IMR-90 (cell line): ENCODE data around the gene KIF4B. TPM values are rescaled to one million over a fixed set of nuclear protein-coding genes. Genes with fewer than 3 reads are reported as not detected.
"Not testable (repeated sequence)": the region's sequence is repeated elsewhere in the genome, so short reads cannot be mapped to it uniquely, and the experiment has no call there.

Experiments
- ATAC-seq: fragments of 200-7000 bp; cut with Tn5 transposase; 2 replicates; pipeline ENCODE4 v1.9.1; 2020; ENCODE audit warnings: low read depth, mild to moderate bottlenecking, moderate library complexity
- BruUV-seq: library from RNA; stranded (reverse); fragments of 400-500 nt; replicated peaks from 2 replicates; lab custom pipeline; 2021; lab: Mats Ljungman, UMichigan
- CTCF ChIA-PET: fragments of 300-600 bp; formaldehyde crosslinking; extraction: SDS; loops from one replicate; lab custom pipeline; 2021; ENCODE audit warnings: antibody characterized with exemption; lab: Yijun Ruan, JAX
- POLR2A ChIA-PET: fragments of 300-600 bp; sonication (Branson Sonifier 250); formaldehyde crosslinking; loops from one replicate; lab custom pipeline; 2022; ENCODE audit warnings: antibody characterized with exemption; ENCODE audit not compliant: unreplicated experiment; lab: Charles Lee
- DNase-seq: peaks from one replicate; pipeline ENCODE4 v3.0.0; 2013
- H2AFZ ChIP-seq: replicated peaks from 2 replicates; pipeline ENCODE3; 2013; ENCODE audit warnings: low read length, mild to moderate bottlenecking; ENCODE audit not compliant: poor library complexity
- H2AK5ac ChIP-seq: 2 replicates; pipeline ENCODE4 v1.6.1; 2013; ENCODE audit warnings: low read depth, low read length, inconsistent platforms
- H2AK9ac ChIP-seq: replicated peaks from 2 replicates; pipeline ENCODE3; 2013; ENCODE audit warnings: mild to moderate bottlenecking, low read depth, low read length, moderate library complexity; ENCODE audit not compliant: poor library complexity
- H2BK120ac ChIP-seq: 2 replicates; pipeline ENCODE4 v1.6.1; 2013; ENCODE audit warnings: low read depth, low read length, inconsistent platforms
- H2BK15ac ChIP-seq: 3 replicates; pipeline ENCODE4 v1.6.1; 2013; ENCODE audit warnings: low read depth, low read length, inconsistent platforms
- H2BK20ac ChIP-seq: 2 replicates; pipeline ENCODE4 v1.6.1; 2013; ENCODE audit warnings: low read depth, mild to moderate bottlenecking, inconsistent platforms, low read length, moderate library complexity
- H2BK5ac ChIP-seq: 2 replicates; pipeline ENCODE4 v1.6.1; 2013; ENCODE audit warnings: mild to moderate bottlenecking, low read depth, low read length, inconsistent platforms; ENCODE audit not compliant: poor library complexity, severe bottlenecking
- H3K14ac ChIP-seq: replicated peaks from 2 replicates; pipeline ENCODE4 v1.6.1; 2013; ENCODE audit warnings: low read depth, low read length, inconsistent platforms
- H3K18ac ChIP-seq: 2 replicates; pipeline ENCODE4 v1.6.1; 2013; ENCODE audit warnings: low read depth, low read length, control low read depth
- H3K23ac ChIP-seq: 2 replicates; pipeline ENCODE4 v1.6.1; 2013; ENCODE audit warnings: low read depth, low read length, inconsistent platforms
- H3K27ac ChIP-seq: 2 replicates; pipeline ENCODE4 v1.5.1; 2013; ENCODE audit warnings: mild to moderate bottlenecking, control low read depth, low read length; ENCODE audit not compliant: insufficient read depth
- H3K27me3 ChIP-seq: 2 replicates; pipeline ENCODE4 v1.6.1; 2013; ENCODE audit warnings: low read length; ENCODE audit not compliant: control insufficient read depth, insufficient read depth
- H3K36me3 ChIP-seq: 2 replicates; pipeline ENCODE4 v1.6.1; 2013; ENCODE audit warnings: low read length, mixed read lengths; ENCODE audit not compliant: control insufficient read depth, insufficient read depth
- H3K4ac ChIP-seq: 2 replicates; pipeline ENCODE4 v1.6.1; 2013; ENCODE audit warnings: low read depth, low read length, inconsistent platforms
- H3K4me1 ChIP-seq: 2 replicates; pipeline ENCODE4 v1.6.1; 2013; ENCODE audit warnings: low read length, mixed read lengths; ENCODE audit not compliant: control insufficient read depth, insufficient read depth
- H3K4me2 ChIP-seq: 2 replicates; pipeline ENCODE4 v1.6.1; 2013; ENCODE audit warnings: low read depth, mild to moderate bottlenecking, control low read depth, low read length, moderate library complexity
- H3K4me3 ChIP-seq: 2 replicates; pipeline ENCODE4 v1.5.1; 2013; ENCODE audit warnings: low read depth, mild to moderate bottlenecking, control low read depth, low read length, moderate library complexity; ENCODE audit not compliant: insufficient read depth
- H3K56ac ChIP-seq: 2 replicates; pipeline ENCODE4 v1.6.1; 2013; ENCODE audit warnings: low read length, inconsistent platforms; ENCODE audit not compliant: insufficient read depth; ENCODE audit errors: extremely low read depth
- H3K79me1 ChIP-seq, 2 experiments: 2 replicates each; pipeline ENCODE4 v1.6.1; 2013; ENCODE audit warnings: low read length in 2 of 2, inconsistent platforms in 1 of 2, low read depth in 1 of 2
- H3K9ac ChIP-seq: 2 replicates; pipeline ENCODE4 v1.6.1; 2013; ENCODE audit warnings: low read depth, low read length, control low read depth
- H3K9me1 ChIP-seq: 2 replicates; pipeline ENCODE4 v1.6.1; 2013; ENCODE audit warnings: low read length, inconsistent platforms; ENCODE audit not compliant: insufficient read depth
- H3K9me3 ChIP-seq: 2 replicates; pipeline ENCODE4 v1.6.1; 2013; ENCODE audit warnings: low read length; ENCODE audit not compliant: control insufficient read depth, insufficient read depth
- H4K20me1 ChIP-seq: 2 replicates; pipeline ENCODE4 v1.6.1; 2013; ENCODE audit warnings: low read length, inconsistent platforms; ENCODE audit not compliant: insufficient read depth
- H4K5ac ChIP-seq: 2 replicates; pipeline ENCODE4 v1.6.1; 2013; ENCODE audit warnings: mild to moderate bottlenecking, low read depth, low read length, control low read depth
- H4K8ac ChIP-seq, 2 experiments: 2 replicates each; pipeline ENCODE4 v1.6.1; 2013; ENCODE audit warnings: low read depth in 2 of 2, low read length in 2 of 2, control low read depth in 1 of 2, inconsistent platforms in 1 of 2
- H4K91ac ChIP-seq: 2 replicates; pipeline ENCODE4 v1.6.1; 2013; ENCODE audit warnings: low read depth, low read length, inconsistent platforms; ENCODE audit not compliant: insufficient read depth
- WGBS, 2 experiments: methylation state at CpG; one replicate each; pipeline versions ENCODE4 v1.1.5 to v1.1.7; 2013; ENCODE audit warnings: missing lambda C conversion rate in 2 of 2; ENCODE audit not compliant: insufficient read length in 1 of 2; ENCODE audit errors: extremely low coverage in 2 of 2; 5-methylcytosine and 5-hydroxymethylcytosine counted together
- dilution Hi-C: fragments of 300-500 bp; cut with HindIII; formaldehyde crosslinking; loops from one replicate; pipeline ENCODE4 v1.14.3; 2018; ENCODE audit warnings: low sequenced_read_pairs; ENCODE audit not compliant: unreplicated experiment
- in situ Hi-C: fragments of 300-500 bp; cut with MboI; formaldehyde crosslinking; loops from 3 replicates; pipeline ENCODE4 v1.14.3; 2019; ENCODE audit warnings: low sequenced_read_pairs, inconsistent platforms, mixed read lengths
- intact Hi-C: fragments of 100-400 bp; cut with micrococcal nuclease; formaldehyde crosslinking; loops from 2 replicates; pipeline ENCODE4 v1.10.0; 2022
- polyA plus RNA-seq, 3 experiments: library from polyadenylated mRNA; depleted of rRNA; stranded (reverse); fragments of >200 nt; gene quantifications; 2 replicates each; pipeline ENCODE4 v1.2.3, GENCODE V29; 2012; ENCODE audit warnings: low replicate concordance in 1 of 3
- total RNA-seq: library from RNA; depleted of rRNA; stranded (reverse); fragments of >200 nt; gene quantifications from 2 replicates; pipeline ENCODE4 v1.2.3, GENCODE V29; 2012

The KIF4B gene
- total and polyA plus RNA-seq, 2 of the 4 experiments (the other 2 are of a cell fraction), result under 0.01 to 0.03 TPM

GRCh38 chr5:155035087-155035486 lies 21.5 kb downstream of the KIF4B start:
- H3K27me3 ChIP-seq, H3K4me3 ChIP-seq, H3K4ac ChIP-seq, dilution Hi-C loops, H2BK5ac ChIP-seq, H2BK120ac ChIP-seq, intact Hi-C loops, CTCF ChIA-PET, H3K27ac ChIP-seq, H3K56ac ChIP-seq, BruUV-seq, H2AK9ac ChIP-seq, H2BK20ac ChIP-seq, H3K23ac ChIP-seq, POLR2A ChIA-PET, ATAC-seq, H3K9ac ChIP-seq, H3K9me1 ChIP-seq, H2AK5ac ChIP-seq, H4K20me1 ChIP-seq, H3K9me3 ChIP-seq, H3K36me3 ChIP-seq, H3K18ac ChIP-seq, H3K4me2 ChIP-seq, in situ Hi-C loops, H3K14ac ChIP-seq, H3K79me1 ChIP-seq, H4K91ac ChIP-seq, DNase-seq, H4K5ac ChIP-seq, H3K4me1 ChIP-seq, H2BK15ac ChIP-seq, H2AFZ ChIP-seq, H4K8ac ChIP-seq: not testable (repeated sequence)
- WGBS, 2 experiments, result no CpG with 5 or more reads among the region's 2 CpGs
